Cerebellar cortex (tissue), 1 donor: Measurements from ENCODE around the gene CNTN1.
"Not testable (repeated sequence)": the region's sequence is repeated elsewhere in the genome, so short reads cannot be mapped to it uniquely, and the experiment has no call there.

Experiments
- DNase-seq: peaks from one replicate; pipeline ENCODE4 v3.0.0-alpha.2; 2015; ENCODE audit warnings: low spot score

The CNTN1 gene

DNA sequence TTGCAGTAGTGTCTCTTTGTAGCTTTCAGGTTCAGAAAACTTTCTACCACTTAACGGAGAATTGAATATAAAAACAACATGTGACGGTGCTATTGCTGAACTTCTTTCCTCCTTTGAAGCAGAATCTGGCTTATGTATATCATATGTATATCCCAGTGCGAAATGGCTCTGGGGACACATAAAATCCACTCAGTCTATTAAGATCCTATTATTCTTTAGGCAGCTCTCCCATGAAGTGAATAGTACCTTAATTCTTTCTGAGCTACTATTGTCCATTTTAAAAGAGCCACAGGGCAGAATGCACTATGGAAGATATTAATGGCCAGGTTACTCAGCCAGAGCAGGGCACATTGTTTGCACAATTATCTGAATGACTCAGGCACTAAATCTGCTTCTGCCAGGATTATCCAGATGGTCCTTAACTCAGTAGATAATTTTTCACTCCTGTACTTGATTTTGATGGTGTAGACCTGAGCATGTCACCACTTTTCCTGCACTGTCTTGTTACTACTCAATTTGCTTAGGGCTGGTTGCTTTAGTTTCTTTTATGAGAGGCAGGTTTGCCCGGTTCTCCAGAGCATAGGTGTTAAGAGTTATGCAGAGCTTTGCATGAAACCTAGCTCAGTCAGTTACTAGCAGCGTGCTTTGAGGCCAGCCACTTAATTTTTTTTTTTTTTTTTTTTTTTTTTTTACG is 5.5 kb downstream of the CNTN1 start:
- peak; percentile 79 for DNase-seq

DNA sequence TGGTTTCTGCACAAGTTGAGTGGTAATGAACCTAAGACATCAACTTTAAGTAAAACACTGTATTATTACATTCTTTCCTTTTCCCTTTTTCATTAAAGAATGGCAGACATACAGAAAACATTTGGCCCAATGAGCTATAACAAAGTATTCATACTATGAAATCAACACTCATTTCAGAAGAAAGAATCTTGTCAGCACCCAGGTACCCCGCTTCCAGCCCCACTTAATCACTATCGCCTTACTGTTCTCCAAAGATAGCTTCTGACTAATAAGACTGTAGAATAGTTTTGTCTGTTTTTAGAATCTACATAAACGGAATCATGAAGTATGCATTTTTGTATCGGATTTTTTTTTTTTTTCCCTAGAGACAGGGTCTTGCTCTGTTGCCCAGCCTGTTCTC is 9.5 kb downstream of the CNTN1 start:
- no peak for DNase-seq

DNA sequence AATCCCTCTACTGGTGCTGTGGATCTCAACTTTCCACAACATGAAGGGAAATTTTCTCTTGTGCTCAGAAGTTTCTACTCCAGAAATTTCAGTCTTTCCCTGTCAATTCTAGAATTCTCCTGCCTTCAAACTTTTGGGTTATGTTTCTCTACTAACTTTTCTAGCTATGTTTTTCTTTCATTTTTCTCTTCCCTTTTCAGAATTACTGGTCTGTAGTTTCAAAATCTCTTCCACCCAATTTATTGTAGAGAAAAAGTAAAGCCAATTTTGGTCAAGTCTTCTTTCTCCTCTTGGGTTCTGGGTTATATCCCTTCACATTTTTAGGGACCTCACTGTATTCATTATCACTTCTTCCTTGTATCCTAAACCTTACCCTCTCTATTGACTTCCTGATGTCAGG is 18.9 kb downstream of the CNTN1 start:
- DNase-seq, result no peak

DNA sequence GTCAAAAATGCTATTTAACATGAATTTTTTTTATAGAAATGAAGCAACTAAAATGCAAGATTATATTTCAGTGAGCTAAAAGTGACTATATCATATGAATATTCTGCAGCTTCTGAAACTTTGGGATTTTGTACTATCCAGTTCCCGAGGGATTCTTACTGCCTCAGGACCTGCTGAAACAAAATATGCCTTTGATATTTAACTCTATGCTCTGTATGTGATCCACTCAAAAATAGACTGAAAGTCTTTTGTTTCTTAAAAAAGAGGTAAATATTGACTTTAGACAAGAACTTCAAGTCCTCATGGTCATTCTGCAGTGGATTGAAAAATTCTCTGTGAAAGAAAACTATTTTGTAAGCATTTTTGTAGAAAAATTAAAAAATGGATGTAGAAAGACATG is 22.4 kb downstream of the CNTN1 start:
- DNase-seq, result no peak

DNA sequence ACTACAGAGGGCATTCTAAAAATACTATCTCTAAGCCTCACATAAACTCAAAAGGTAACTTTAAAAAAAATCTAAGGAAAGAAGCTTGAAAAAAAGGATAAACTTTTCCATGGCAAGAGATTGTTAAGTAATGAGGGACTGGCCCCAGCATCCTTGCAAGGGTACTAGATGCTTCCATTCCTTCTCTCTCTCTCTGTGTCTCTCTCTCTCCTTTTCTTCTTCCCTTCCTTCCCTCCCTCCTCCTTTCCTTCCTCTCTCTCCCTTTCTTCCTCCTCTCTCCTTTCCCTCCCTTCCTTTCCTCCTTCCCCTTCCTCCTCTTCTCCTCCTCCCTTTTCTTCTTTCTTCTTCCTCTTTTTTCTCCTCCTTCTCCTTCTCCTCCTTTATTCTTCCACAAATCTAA is 23.8 kb downstream of the CNTN1 start:
- no peak for DNase-seq

DNA sequence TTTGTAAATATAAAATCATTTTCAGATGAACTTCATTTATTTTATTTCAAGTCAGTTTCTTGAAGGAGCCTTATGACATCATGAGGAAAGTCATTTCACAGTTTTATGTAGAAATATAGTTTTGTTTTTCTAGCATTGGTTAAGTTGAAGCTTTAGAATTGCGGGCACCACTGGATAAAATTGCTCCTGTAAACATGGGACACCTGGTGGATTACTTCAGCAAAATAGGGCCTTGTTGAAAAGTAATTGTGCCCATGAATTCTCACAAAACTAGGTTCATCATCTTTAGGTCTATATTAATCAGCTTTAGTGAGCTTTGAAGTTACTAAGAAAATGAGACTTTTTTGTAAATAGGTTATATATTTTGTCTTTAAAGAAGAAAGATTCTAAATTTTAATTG is 25.3 kb downstream of the CNTN1 start:
- no peak for DNase-seq

DNA sequence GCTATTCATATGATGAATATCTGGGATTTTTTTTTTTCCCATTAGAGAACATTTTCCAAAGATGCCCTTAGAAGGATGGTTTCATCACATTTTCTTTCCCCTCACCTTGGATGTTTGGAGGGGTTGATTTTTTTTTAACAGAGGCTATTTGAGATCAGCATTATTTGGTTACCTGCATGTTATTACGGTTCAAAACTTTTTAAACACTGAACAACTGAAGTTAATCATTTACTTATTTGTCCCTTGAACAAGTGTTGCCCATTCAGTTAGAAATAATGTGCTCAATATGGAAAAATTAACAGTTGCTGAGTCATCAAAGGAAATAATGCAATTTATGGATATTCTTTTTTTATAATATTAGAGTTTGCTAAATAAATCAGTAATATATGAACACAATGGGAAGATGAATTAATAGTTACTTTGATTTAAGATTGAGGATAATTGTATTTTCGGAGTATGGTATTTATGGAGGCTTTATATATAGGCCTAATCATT is 26.7 kb downstream of the CNTN1 start:
- DNase-seq, result no peak

DNA sequence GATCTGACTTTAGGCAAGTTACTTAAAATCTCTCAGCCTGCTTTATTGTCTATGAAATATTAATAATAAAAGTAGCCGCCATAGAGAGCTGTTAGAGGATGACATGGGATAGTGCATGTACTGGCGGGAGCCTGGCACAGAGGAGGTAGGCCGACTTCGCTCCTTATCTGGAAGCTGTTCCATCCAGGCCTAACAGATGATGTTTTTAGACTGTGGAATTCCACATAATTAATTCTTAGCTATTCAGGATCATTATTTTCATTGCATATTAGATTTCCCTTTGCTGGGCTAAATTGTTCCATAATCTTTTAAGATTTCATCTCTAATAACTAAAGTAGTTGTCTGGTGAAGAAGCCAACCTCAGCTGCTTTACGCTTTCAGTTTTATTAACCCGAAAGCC is 30.8 kb downstream of the CNTN1 start:
- no peak for DNase-seq

DNA sequence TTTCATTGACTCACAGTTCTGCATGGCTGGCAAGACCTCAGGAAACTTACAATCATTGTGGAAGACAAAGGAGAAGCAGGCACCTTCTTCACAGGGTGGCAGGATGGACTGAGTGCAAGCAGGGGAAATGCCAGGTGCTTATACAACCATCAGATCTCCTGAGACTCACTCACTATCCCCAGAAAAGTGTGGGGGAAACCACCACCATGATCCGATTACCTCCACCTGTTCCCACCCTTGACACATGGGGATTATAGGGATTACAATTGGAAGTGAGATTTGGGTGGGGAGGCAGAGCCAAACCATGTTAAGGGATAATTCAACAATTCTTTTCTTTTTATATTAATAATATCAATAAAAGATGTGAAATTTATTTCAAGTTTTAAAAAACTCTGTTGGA is 34.1 kb downstream of the CNTN1 start:
- no peak for DNase-seq

DNA sequence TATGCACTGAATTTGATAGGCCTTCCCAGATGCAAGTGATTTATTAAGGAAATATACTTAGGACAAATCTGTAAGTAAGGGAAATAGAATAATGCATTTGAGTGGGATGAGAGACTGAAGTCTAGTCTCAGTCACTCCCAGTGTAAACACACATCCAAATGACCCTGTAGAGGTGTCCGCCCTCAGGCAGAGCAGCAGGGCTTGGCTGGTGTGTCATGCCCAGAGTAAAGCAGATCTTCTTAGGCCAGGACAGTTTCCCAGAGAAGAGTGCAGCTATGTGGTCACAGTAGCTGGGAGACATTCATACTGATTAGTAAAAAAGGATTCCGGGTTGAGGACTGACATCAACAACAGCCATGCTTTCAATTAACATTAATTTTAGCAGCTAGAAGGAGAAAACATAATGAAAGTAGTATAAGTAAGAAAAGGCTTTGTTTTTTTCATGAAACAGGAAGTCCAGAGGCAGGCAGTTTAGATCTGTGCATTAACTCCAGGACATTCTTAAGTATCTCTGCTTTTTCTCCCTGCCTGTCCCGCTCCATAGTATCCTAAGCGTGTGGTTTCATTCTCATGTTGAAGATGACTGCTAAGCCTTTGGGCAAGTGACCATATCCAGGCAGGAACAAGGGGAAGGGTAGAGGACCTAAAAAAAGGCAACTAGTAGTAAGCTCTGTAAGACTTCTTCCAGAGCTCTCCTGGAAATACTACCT is 35.7 kb downstream of the CNTN1 start:
- no peak for DNase-seq

DNA sequence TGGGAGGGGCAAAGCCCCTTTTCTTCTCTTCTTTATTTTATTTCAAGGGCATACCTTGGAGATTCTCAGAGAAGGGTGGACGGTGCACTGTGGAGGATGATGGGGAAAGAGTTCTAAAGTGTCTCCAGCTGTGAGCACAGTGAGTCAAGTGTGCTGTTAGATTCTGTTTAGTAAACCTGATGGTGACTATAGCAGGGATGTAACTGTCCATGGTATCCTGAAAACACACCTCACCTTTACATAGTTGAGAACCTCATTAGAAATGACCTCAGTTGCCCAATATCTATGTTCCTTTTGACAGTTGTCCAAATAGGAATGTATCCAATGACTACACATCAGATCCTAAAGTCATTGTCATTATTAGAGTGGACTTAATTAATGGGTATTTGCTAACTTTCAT is 38.0 kb downstream of the CNTN1 start:
- DNase-seq, result no peak

DNA sequence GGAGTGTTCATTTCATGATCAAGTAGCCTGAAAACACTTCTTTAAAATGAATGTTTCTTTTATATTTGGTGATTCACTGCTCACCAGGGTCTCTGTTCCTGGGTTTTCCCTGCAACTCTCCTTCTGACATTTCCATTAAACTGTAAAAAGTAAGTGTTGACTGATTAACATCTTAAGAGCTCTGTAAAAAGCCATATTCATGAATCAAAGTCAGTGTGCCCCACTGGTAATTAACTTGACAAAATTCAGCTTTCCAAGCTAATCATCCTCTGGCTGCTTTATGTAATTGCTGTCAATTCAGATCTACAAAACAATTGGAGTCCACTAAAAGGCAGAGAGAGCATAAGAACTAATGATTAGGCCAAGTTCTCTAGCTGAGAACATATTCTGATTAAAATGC is 41.6 kb downstream of the CNTN1 start:
- DNase-seq, result no peak

DNA sequence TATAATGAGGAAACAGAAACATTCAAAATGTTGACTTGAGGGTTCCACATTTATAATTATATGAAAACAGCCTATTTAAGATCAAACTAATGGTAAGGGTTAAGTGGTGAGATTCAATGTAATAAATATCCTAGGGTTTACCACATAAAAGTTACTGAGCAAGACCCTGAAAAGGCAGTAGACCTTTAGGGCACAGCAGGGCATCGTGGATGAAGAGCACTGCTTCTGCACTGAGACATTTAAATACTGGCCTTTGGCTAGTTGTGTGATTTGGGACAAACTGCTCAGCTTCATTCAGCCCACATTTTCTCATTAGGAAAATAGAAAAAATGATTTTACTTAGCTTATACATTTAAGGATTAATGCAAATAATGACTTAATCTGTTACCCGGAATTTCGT is 42.0 kb downstream of the CNTN1 start:
- no peak for DNase-seq

DNA sequence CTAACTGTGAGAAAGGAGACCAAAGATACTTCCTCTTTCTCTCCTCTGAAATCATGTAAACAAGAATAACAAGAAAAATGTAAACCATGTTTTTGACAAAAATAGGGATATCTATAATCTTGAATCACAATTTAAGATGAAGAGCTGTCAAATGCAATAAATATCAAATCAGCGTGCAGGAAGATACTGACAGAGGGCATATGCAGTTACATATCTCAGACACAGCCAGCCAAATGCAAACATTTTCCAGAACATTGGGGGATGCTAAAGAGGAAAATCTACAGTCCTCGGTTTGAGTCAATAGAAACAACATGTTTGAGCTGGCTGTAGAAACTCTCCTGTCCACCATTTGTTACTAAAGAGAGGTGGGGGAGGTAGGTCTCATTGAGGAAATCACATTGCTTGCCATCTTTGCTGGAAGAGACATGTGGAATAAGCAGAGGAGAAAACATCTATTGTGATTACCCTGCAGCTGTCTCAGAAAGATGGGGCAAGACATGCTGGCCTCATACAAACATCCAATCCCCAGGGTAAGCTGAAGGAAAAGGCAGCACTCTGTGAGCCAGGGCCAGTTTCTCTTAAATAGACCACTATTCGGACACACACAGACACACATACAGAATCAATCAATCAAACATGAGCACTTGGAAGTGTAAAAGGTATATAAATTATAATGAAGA is 43.5 kb downstream of the CNTN1 start:
- DNase-seq, result no peak

DNA sequence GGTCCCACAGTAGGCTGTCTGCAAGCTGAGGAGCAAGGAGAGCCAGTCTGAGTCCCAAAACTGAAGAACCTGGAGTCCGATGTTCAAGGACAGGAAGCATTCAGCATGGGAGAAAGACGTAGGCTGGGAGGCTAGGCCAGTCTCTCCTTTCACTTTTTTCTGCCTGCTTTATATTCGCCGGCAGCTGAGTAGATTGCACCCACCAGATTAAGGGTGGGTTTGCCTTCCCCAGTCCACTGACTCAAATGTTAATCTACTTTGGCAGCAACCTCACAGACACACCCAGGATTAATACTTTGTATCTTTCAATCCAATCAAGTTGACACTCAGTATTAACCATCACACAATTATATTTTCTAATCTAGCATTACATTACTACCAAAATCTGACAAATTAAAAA is 45.2 kb downstream of the CNTN1 start:
- DNase-seq, result not testable (repeated sequence)

DNA sequence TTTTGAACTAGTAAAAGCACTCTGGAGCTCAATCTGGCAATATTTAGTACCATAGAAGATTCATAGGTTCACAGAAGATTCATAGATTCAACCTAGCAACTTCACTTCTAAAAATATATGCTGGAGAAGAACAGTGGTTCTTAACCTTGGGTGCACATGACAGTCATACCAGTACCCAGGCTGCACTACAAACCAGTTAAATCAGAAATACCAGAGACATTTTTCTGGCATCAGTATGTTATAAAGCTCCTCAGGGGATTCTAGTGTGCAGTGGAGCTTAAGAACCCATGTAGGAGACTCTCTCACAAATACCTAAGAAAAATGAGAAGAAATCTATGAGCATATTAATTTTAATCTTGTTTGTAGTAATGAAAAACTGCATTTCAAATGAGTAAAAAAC is 46.6 kb downstream of the CNTN1 start:
- DNase-seq, result no peak

DNA sequence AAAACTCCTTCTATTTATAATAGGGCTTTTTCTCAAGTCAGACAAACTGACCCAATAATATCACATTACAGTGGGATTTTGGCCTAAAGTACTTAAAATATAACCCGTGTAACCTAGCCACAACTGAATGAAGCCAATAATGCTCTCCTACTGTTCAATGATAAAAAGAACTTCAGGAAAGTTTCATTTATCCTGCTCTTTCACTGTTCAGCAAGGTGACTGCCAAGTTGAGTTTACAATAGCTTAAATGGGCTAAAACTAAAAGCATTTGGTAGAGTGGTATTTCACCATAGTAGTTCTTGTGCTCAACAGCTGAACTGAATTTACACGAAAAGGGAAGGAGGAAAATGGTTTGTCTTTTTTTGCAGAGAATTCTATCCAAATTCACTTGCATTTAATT is 49.8 kb downstream of the CNTN1 start:
- no peak for DNase-seq

DNA sequence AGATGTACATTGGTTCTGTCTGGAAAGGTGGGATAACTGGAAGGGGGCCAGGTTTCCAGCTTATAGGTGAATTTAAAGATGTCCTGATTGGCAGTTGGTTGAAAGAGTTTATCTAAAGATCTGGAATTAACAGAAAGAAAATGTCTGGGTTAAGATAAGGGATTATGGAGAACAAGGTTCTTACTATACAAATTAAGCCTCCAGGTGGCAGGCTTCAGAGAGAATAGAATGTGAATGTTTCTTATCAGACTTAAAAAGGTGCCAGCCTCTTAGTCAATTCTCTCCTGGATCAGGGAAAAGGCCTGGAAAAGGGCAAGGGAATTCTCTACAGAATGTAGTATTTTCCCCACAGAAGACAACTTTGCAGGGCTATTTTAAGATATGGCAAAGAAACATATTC is 53.1 kb downstream of the CNTN1 start:
- peak; percentile 50 for DNase-seq

DNA sequence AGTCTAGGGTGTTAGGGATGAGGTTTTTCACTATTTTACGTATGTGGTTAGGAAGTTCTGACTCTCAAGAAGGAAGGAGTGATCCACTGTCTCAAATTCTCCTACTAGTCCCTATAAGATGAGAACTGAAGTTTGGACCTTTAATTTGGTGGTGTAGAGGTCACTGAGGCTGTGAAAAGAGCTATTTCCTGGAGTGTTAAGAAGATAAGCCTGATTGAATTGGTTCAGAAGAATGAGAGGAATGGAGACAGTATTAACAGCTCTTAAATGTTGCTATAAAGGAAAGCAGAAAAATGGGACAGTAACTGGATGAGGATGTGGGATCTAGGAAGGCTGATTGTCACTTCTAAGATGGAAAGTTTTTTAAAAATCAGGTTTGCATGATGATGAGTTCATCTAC is 57.6 kb downstream of the CNTN1 start:
- DNase-seq, result no peak

DNA sequence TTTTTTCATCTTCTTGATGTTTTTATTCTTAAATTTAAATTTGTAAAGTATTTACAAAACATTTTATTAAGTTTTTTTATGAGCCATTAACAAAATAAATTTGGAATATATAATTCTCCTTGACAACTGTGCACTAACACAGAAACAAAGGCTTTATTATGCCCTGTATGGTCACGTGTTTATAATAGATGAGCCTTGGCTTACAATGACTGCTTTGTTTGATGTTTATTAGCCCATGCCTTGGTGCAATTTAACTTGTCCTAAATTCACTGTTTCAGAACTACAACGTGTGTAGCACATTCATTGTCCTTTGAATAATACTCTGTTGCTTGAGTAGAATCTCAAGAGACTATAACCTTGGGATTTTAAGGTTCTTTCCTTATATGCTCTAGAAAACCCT is 59.8 kb downstream of the CNTN1 start:
- DNase-seq, result no peak

DNA sequence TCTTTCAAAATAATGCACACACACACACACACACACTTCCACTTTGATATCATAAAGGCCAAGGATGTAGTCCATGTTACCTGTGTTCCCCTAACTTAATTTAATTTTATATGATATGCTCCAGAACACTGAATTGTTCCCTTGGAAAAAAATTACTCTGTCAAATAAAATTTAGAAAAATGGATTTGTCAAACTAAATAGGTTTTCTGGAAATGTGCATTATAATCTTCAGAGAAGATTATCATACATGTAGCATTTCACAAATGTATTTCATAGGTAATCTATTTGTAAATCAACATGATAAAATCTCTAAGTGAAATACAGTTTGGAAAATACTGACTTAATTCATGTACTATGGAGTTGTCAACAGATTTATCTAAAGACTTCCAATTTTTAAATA is 68.6 kb downstream of the CNTN1 start:
- no peak for DNase-seq

DNA sequence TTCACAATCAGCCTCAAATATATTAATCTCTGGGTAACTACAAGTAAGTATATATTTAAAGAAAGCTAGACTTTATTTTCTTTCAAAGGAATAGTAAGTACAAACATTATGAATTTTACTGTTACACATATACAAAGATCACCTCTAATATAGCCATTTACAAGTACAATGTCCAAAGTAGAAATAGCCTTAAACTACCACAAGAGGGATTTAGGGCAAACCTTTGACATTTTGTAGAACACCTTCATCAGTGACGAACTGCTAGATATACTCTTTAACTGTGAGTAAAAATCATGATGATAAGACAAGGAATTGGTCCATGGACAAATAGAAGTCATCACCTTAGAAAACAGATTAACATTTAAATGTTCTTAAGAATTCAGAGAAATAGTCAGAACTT is 69.8 kb downstream of the CNTN1 start:
- DNase-seq, result no peak

DNA sequence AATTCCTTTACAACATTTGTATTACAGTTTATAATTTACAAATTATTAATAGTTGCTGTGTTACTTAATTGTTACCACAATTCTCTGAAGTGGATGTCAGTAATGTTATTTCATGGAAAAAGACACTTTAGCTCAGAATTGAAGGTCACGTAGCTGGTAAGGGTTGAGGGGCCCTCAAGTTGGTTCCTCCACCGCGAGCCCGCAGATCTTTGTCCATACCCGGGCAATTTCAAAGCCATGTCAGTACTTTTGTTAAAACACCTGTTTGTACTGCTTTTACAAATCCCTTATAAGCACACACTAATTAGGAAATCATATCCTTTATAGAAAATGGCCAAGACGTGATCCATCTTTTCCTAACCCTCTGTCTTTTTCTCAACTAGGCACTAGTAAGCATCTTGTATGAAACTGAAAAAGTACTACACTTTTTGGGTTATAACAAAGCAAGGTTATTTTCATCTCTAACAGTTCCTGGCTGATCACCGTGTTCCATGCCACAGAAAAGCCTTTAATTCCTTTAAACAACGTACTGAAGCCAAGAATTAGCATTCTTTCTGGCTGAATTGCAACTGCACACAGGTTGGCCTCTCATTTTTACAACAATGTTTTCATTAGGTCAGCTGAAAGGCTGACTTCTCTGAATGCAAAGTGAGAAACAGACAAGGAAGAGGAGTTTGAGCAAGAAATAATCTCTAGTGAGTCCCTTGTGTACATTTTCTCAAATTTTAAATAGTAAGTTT is 76.1 kb downstream of the CNTN1 start:
- DNase-seq, result peak; percentile 90
